Measurements from ENCODE around the gene C22orf39. TPM values are rescaled to one million over a fixed set of nuclear protein-coding genes. Genes with fewer than 3 reads are reported as not detected.
"Not testable (repeated sequence)": the region's sequence is repeated elsewhere in the genome, so short reads cannot be mapped to it uniquely, and the experiment has no call there.

Gene C22orf39
- total RNA-seq, 2 experiments from 2014 or later: 29.3 to 30.2 TPM

DNA sequence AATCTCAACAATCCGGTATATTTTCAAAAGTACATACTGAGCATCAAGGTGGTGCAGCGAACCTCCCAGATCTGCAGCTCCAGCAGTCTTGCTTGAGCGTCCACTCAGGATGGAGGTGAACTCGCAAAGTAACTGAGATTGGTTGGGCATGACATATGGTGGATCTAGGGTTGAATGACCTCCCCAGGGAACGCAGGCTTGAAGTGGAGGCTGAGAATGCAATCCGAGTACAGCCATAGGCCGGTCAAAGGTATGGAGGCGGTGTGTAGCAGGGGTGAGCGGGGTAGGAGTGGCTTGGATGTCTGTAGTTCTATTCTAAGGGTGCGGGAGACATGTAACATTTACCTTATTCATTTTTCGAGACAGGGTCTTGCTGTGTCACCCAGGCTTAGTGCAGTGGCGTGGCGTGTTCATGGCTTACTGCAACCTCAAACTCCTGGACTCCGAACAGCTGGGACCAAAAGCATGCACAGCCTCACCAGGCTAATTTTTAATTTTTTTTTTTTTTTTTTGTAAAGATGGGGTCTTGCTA lies 631 bp upstream of the C22orf39 start:
- peak; percentile 48 for DNase-seq
- CTCF ChIA-PET: no interaction called here
- peaks cover 25% of the 10 kb centered on the region for H3K36me3 Mint-ChIP-seq (ENCODE audit: low read depth)
- no peaks in the 10 kb centered on the region for H3K27me3 Mint-ChIP-seq (ENCODE audit: low read depth)
- H3K4me1 Mint-ChIP-seq (ENCODE audit: low read depth): peaks cover 42% of the 10 kb centered on the region
- H3K4me3 Mint-ChIP-seq: peak overlapping the region; percentile 86
- peak overlapping the region; percentile 90 for H3K27ac Mint-ChIP-seq
- intact Hi-C loops (cut with micrococcal nuclease): loop anchor here (5.0 kb wide), 1 partner anchor 159 kb away; no protein-coding TSS in a partner anchor
- no peaks in the 10 kb centered on the region for H3K9me3 Mint-ChIP-seq

DNA sequence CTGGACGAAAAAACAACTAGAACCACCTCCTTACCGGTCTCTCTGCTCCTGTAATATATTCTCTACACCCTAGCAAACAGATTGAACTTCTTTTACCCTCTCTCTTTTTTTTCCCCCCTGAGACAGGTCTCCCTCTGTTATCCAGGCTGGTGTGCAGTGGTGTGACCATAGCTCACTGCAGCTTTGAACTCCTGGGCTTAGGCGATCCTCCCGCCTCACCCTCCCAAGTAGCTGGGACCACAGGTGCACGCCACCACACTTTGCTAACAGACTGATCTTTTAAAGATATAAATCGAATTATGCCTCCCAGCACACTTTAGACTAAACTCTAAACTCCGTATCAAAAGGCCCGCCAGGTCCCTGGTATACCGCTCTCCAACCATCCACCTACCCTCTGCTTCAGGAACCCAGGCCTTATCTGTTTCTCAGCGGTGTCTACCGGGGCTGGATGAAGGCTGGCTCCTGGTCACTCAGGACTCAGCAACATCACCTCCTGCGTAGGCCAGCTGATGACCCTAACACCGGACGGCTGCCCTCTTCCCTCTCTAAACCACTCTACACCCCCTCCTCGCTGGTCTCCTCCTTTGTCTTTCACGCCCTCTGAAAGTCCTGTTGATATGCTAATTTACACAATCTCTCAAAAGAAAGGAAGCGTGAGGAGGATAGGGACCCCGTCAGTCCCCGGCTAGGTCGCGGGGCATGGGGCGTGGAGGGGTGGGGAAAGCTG lies 745 bp downstream of the C22orf39 start:
- intact Hi-C loops (cut with micrococcal nuclease): loop anchor here (1.0 to 5.0 kb wide), 2 partner anchors 14 to 161 kb away; partner anchors contain the start of gene MRPL40
- CTCF ChIA-PET: interaction anchor here (0.7 kb wide), 1 partner anchor 13 kb away, joined by 3 read pairs; no protein-coding TSS in a partner anchor
- H3K27me3 Mint-ChIP-seq (ENCODE audit: low read depth): no peaks in the 10 kb centered on the region
- peaks cover 19% of the 10 kb centered on the region for H3K36me3 Mint-ChIP-seq (ENCODE audit: low read depth)
- H3K9me3 Mint-ChIP-seq: no peaks in the 10 kb centered on the region
- peak overlapping the region; percentile 86 for H3K4me3 Mint-ChIP-seq
- no peak for DNase-seq
- H3K27ac Mint-ChIP-seq: peak overlapping the region; percentile 80
- peaks cover 46% of the 10 kb centered on the region for H3K4me1 Mint-ChIP-seq (ENCODE audit: low read depth)

GRCh38 chr22:19445279-19445982 lies 2.1 kb downstream of the C22orf39 start:
- Mint-ChIP-seq H3K36me3 (ENCODE audit: low read depth) (peaks cover 15% of the 10 kb centered on the region), H3K4me1 (ENCODE audit: low read depth) (peaks cover 46% of the 10 kb centered on the region)
- DNase-seq; H3K27ac Mint-ChIP-seq; H3K4me3 Mint-ChIP-seq; H3K27me3 Mint-ChIP-seq (ENCODE audit: low read depth); CTCF ChIA-PET; H3K9me3 Mint-ChIP-seq: not testable (repeated sequence)
- intact Hi-C loops (cut with micrococcal nuclease): loop anchor here (5.0 kb wide), 1 partner anchor 162 kb away; no protein-coding TSS in a partner anchor

DNA sequence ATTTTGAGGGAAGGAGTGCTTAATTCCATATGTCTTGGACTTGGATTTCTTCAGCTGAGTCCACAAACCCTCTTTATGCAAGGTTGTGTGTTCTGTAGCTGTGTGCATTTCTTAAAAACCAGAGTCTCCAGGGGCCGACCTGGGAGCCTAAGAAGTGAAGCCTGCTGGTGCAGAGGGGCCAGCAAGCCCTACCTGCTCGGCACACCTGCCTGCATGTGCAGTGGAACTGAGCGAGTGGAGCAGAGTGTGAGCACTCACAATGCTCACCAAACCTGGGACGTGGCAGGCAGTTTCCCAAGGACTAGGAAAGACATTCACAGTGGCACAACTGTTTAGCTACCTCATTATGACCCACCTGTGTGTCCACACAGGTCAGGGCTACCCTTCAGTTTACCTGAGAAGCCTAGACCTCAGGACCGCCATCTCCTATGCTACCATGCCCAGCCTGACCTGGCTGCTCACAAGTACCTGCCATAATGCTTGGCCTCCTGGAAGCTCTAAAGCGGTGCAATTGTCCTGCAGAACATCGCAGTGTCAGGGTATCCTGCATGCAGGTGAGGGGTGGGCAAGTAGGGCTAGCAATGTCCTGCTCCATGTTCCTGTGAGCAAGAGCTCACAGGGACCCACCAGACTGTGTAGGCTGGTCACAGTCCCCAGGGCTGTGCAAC lies 3.8 kb downstream of the C22orf39 start:
- Mint-ChIP-seq H3K9me3 (no peaks in the 10 kb centered on the region), H3K4me3 (no peak overlapping the region), H3K4me1 (ENCODE audit: low read depth) (peaks cover 36% of the 10 kb centered on the region), H3K36me3 (ENCODE audit: low read depth) (peaks cover 17% of the 10 kb centered on the region), H3K27me3 (ENCODE audit: low read depth) (no peaks in the 10 kb centered on the region), H3K27ac (no peak overlapping the region)
- CTCF ChIA-PET: interaction anchor here (0.6 kb wide), 1 partner anchor 10 kb away, joined by 3 read pairs; no protein-coding TSS in a partner anchor
- no peak for DNase-seq
- intact Hi-C loops (cut with micrococcal nuclease): no loop called here

- Mint-ChIP-seq H3K36me3 (ENCODE audit: low read depth) (peaks cover 15% of the 10 kb centered on the region), H3K9me3 (no peaks in the 10 kb centered on the region), H3K4me1 (ENCODE audit: low read depth) (peaks cover 30% of the 10 kb centered on the region), H3K27ac (peak overlapping the region; percentile 50), H3K27me3 (ENCODE audit: low read depth) (no peaks in the 10 kb centered on the region), H3K4me3 (no peak overlapping the region)
- intact Hi-C loops (cut with micrococcal nuclease): no loop called here
- DNase-seq: no peak
- CTCF ChIA-PET: no interaction called here
Observed at GRCh38 chr22:19442166-19442565, 5.3 kb downstream of the C22orf39 start.

DNA sequence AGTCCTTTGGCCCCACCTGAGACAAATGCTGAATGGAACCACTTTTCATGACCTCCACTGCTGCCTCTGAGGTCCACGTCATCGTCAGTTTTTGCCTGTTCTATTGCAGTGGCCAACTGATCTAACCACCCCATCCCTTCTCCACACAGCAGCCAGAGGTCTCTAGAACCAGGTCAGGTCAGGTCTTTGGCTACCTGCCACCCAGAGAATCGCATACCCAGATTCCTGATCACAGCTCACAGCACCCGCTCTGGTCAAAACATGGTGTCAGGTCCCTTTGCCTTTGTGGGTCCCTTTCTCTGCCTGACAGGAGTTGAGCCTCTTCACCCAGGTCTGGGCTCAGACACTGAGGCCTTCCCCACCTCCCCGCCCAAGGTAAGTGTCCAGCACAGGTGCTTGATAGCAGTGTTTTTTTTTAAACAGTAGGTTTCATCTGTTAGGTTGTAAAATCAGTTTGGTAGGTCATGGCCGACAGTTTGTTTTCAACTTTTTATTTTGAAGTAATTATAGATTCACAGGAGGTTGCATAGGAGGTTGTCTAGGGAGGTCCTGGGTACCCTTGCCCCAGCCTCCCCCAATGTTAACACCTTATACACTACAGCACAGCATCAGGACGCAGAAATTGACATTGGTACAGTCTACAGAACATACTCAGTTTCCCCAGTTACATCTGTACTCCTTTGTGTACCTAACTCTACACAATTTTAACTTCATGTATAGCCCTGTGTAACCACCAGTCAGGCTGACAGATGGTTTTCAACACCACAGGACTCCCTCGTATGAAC lies 6.9 kb downstream of the C22orf39 start:
- peak overlapping the region; percentile 44 for H3K27ac Mint-ChIP-seq
- DNase-seq: no peak
- H3K27me3 Mint-ChIP-seq (ENCODE audit: low read depth): no peaks in the 10 kb centered on the region
- peaks cover 9% of the 10 kb centered on the region for H3K36me3 Mint-ChIP-seq (ENCODE audit: low read depth)
- CTCF ChIA-PET: no interaction called here
- H3K9me3 Mint-ChIP-seq: no peaks in the 10 kb centered on the region
- intact Hi-C loops (cut with micrococcal nuclease): no loop called here
- H3K4me3 Mint-ChIP-seq: no peak overlapping the region
- H3K4me1 Mint-ChIP-seq (ENCODE audit: low read depth): peaks cover 20% of the 10 kb centered on the region

DNA sequence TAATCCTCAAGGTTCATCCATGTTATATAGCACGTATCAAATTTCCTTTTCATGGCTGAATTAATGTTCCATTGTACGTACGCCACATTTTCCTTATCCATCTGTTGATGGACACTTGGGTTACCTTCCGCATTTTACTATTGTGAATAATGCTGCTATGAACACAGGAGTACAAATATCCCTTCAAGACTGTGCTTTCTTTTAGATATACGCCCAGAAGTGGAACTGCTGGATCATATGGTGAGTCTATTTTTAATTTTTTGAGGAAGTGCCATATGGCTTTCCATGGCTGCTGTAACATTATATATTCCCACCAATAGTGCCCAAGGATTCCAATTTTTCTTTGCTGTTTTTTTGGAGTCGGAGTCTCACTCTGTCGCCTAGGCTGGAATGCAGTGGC lies 9.2 kb downstream of the C22orf39 start:
- Mint-ChIP-seq H3K36me3 (ENCODE audit: low read depth) (peaks cover 9% of the 10 kb centered on the region), H3K4me3 (no peak overlapping the region), H3K4me1 (ENCODE audit: low read depth) (peaks cover 15% of the 10 kb centered on the region), H3K9me3 (no peaks in the 10 kb centered on the region), H3K27ac (no peak overlapping the region), H3K27me3 (ENCODE audit: low read depth) (no peaks in the 10 kb centered on the region)
- intact Hi-C loops (cut with micrococcal nuclease): no loop called here
- no peak for DNase-seq
- CTCF ChIA-PET: no interaction called here

DNA sequence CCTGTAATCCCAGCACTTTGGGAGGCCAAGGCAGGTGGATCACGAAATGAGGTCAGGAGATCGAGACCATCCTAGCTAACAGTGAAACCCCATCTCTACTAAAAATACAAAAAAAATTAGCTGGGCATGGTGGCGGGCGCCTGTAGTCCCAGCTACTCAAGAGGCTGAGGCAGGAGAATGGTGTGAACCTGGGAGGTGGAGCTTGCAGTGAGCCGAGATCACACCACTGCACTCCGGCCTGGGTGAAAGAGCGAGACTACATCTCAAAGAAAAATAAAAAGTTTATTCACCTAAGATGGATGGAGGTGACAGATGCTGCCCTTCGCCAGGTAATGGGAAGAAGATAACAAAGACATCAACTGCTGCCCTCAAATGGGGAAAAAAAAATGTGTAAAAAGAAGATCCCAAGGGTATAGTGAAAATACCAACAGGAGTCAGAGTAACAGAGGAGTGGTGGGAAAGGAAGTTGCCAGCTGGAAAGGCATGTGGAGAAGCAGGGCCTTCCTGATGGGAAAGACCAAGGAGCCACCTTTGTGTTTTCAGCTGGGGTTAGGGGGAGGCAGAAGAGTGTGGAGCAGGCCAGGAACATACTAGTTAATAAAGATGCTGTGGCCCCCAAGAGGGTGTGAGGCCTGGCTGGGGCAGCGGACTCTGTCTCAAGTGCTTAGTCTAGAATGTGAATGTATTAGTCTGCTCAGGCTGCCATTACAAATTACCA lies 10.9 kb downstream of the C22orf39 start:
- H3K27ac Mint-ChIP-seq; H3K9me3 Mint-ChIP-seq; CTCF ChIA-PET; DNase-seq; intact Hi-C loops (cut with micrococcal nuclease); H3K4me3 Mint-ChIP-seq; H3K27me3 Mint-ChIP-seq (ENCODE audit: low read depth): not testable (repeated sequence)
- H3K4me1 Mint-ChIP-seq (ENCODE audit: low read depth): peaks cover 18% of the 10 kb centered on the region
- H3K36me3 Mint-ChIP-seq (ENCODE audit: low read depth): peaks cover 12% of the 10 kb centered on the region

- Mint-ChIP-seq H3K36me3 (ENCODE audit: low read depth) (peaks cover 6% of the 10 kb centered on the region), H3K9me3 (no peaks in the 10 kb centered on the region), H3K27ac (peak overlapping the region; percentile 61), H3K4me1 (ENCODE audit: low read depth) (peaks cover 25% of the 10 kb centered on the region), H3K27me3 (ENCODE audit: low read depth) (no peaks in the 10 kb centered on the region), H3K4me3 (no peak overlapping the region)
- CTCF ChIA-PET: no interaction called here
- intact Hi-C loops (cut with micrococcal nuclease): loop anchor here (5.0 kb wide), 5 partner anchors 143 to 682 kb away; partner anchors contain the start of genes CLTCL1, DGCR2, RANBP1 and SLC25A1
- DNase-seq: no peak
Observed at GRCh38 chr22:19434829-19435580, 12.5 kb downstream of the C22orf39 start.

DNA sequence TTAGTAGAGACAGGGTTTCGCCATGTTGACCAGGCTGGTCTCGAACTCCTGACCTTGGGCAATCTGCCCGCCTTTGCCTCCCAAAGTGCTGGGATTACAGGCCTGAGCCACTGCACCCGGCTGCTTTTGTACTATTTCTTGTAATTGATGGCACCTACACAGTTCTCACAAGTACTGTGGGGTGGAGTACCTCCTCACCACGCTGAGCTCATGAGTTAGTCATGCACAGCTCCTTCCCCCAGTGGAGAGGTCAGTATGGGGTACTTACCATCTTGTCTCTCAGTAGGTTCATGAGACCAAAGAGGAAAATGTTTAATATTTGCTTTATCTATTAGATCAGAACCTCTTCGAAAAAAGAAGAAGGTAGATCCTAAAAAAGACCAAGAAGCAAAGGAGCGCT lies 13.1 kb downstream of the C22orf39 start:
- peaks cover 6% of the 10 kb centered on the region for H3K36me3 Mint-ChIP-seq (ENCODE audit: low read depth)
- peak overlapping the region; percentile 36 for H3K27ac Mint-ChIP-seq
- DNase-seq: no peak
- peaks cover 31% of the 10 kb centered on the region for H3K4me1 Mint-ChIP-seq (ENCODE audit: low read depth)
- H3K4me3 Mint-ChIP-seq: no peak overlapping the region
- no peaks in the 10 kb centered on the region for H3K9me3 Mint-ChIP-seq
- H3K27me3 Mint-ChIP-seq (ENCODE audit: low read depth): no peaks in the 10 kb centered on the region
- CTCF ChIA-PET: interaction anchor here (0.9 kb wide), 1 partner anchor 10 kb away, joined by 3 read pairs; no protein-coding TSS in a partner anchor
- intact Hi-C loops (cut with micrococcal nuclease): loop anchor here (5.0 kb wide), 5 partner anchors 142 to 683 kb away; partner anchors contain the start of genes CLTCL1, DGCR2, RANBP1 and SLC25A1
